CD8-positive, alpha-beta memory T cell (primary cell): ENCODE measurements around the gene RIPOR3. TPM values are rescaled to one million over a fixed set of nuclear protein-coding genes. Genes with fewer than 3 reads are reported as not detected.
"Not testable (repeated sequence)": the region's sequence is repeated elsewhere in the genome, so short reads cannot be mapped to it uniquely, and the experiment has no call there.

Experiments
- CTCF ChIA-PET: fragments of 350-600 bp; sonication (Branson Sonifier 250); formaldehyde crosslinking; loops from one replicate; lab custom pipeline; 2021; ENCODE audit warnings: antibody characterized with exemption; lab: Charles Lee
- POLR2A ChIA-PET: fragments of 350-600 bp; sonication (Branson Sonifier 250); formaldehyde crosslinking; loops from one replicate; lab custom pipeline; 2021; ENCODE audit warnings: antibody characterized with exemption; lab: Charles Lee
- DNase-seq, 5 donors: peaks; one replicate each; pipeline versions ENCODE4 v3.0.0 to v3.0.0-alpha.2; 2020 to 2022; ENCODE audit warnings: mixed read lengths in 1 of 5
- H3K27ac ChIP-seq: one replicate; pipeline ENCODE4 v1.7.0; 2013; ENCODE audit warnings: low read depth, mild to moderate bottlenecking, low read length, moderate library complexity
- H3K27me3 ChIP-seq: 2 replicates; pipeline ENCODE4 v1.7.0; 2013; ENCODE audit warnings: low read length, mild to moderate bottlenecking; ENCODE audit not compliant: insufficient read depth, poor library complexity, severe bottlenecking
- H3K36me3 ChIP-seq: 2 replicates; pipeline ENCODE4 v1.7.0; 2013; ENCODE audit warnings: mild to moderate bottlenecking, low read length, moderate library complexity; ENCODE audit not compliant: insufficient read depth
- H3K4me1 ChIP-seq: 2 replicates; pipeline ENCODE4 v1.7.0; 2013; ENCODE audit warnings: mild to moderate bottlenecking, low read length, moderate library complexity; ENCODE audit not compliant: insufficient read depth
- H3K4me3 ChIP-seq: 2 replicates; pipeline ENCODE4 v1.7.0; 2013; ENCODE audit warnings: mild to moderate bottlenecking, low read length
- H3K9me3 ChIP-seq: 2 replicates; pipeline ENCODE4 v1.7.0; 2013; ENCODE audit warnings: mild to moderate bottlenecking, low read length
- H3K27ac Mint-ChIP-seq, 8 donors: one replicate each; pipeline ENCODE4 v1.8.0; 2020 to 2021; ENCODE audit warnings: mixed read lengths in 8 of 8, mild to moderate bottlenecking in 6 of 8, inconsistent platforms in 3 of 8, moderate library complexity in 3 of 8
- H3K27me3 Mint-ChIP-seq, 2 donors: one replicate each; pipeline ENCODE4 v1.8.0; 2020 to 2021; ENCODE audit warnings: mixed read lengths in 2 of 2, mild to moderate bottlenecking in 1 of 2, moderate library complexity in 1 of 2
- H3K36me3 Mint-ChIP-seq, 3 donors: one replicate each; pipeline ENCODE4 v1.8.0; 2020 to 2021; ENCODE audit warnings: mixed read lengths in 3 of 3, inconsistent platforms in 1 of 3, mild to moderate bottlenecking in 1 of 3
- H3K4me1 Mint-ChIP-seq, 3 donors: one replicate each; pipeline ENCODE4 v1.8.0; 2020 to 2021; ENCODE audit warnings: mixed read lengths in 3 of 3, inconsistent platforms in 1 of 3, mild to moderate bottlenecking in 1 of 3
- H3K4me3 Mint-ChIP-seq, 7 donors: one replicate each; pipeline ENCODE4 v1.8.0; 2020 to 2021; ENCODE audit warnings: mixed read lengths in 7 of 7, mild to moderate bottlenecking in 6 of 7, moderate library complexity in 4 of 7, inconsistent platforms in 2 of 7
- H3K9me3 Mint-ChIP-seq, 5 donors: one replicate each; pipeline ENCODE4 v1.8.0; 2020 to 2022; ENCODE audit warnings: mixed read lengths in 5 of 5, mild to moderate bottlenecking in 3 of 5, moderate library complexity in 2 of 5, inconsistent platforms in 1 of 5
- polyA plus RNA-seq: library from polyadenylated mRNA; unstranded; fragments of 300-500 nt; fragmentation: Illumina TruSeq; gene quantifications from one replicate; pipeline ENCODE4 v1.2.3, GENCODE V29; 2021
- total RNA-seq, 2 experiments: library from RNA; stranded (reverse); gene quantifications; one replicate each; pipeline ENCODE4 v1.2.3, GENCODE V29; 2021

The RIPOR3 gene
- total and polyA plus RNA-seq, 3 experiments from 2014 or later = 1.8 TPM; not detected in 2

GRCh38 chr20:50714426-50714825 is 23.1 kb upstream of the RIPOR3 start:
- DNase-seq, H3K27me3 ChIP-seq, CTCF ChIA-PET, H3K27ac Mint-ChIP-seq, H3K27ac ChIP-seq, H3K36me3 ChIP-seq, H3K4me1 ChIP-seq, H3K36me3 Mint-ChIP-seq, H3K9me3 Mint-ChIP-seq, H3K4me3 Mint-ChIP-seq, H3K4me1 Mint-ChIP-seq, H3K9me3 ChIP-seq, POLR2A ChIA-PET, H3K4me3 ChIP-seq: not testable (repeated sequence)
- peaks cover 8 to 44% of the 10 kb centered on the region in 2 donors for H3K27me3 Mint-ChIP-seq

- no peaks in the 10 kb centered on the region for H3K9me3 ChIP-seq
- no peaks in the 10 kb centered on the region for H3K27me3 ChIP-seq
- no peak overlapping the region for H3K4me3 ChIP-seq
- H3K9me3 Mint-ChIP-seq = no peaks in the 10 kb centered on the region
- CTCF ChIA-PET = no interaction called here
- H3K4me3 Mint-ChIP-seq = no peak overlapping the region
- H3K27me3 Mint-ChIP-seq = peaks cover 8 to 44% of the 10 kb centered on the region in 2 donors
- no peak for DNase-seq
- H3K27ac ChIP-seq = no peak overlapping the region
- POLR2A ChIA-PET = no interaction called here
- H3K27ac Mint-ChIP-seq = no peak overlapping the region
- no peaks in the 10 kb centered on the region for H3K4me1 Mint-ChIP-seq
- no peaks in the 10 kb centered on the region for H3K4me1 ChIP-seq
- H3K36me3 Mint-ChIP-seq = peaks cover 0 to 2% (median 0%) of the 10 kb centered on the region in 3 donors
- no peaks in the 10 kb centered on the region for H3K36me3 ChIP-seq
Observed at GRCh38 chr20:50713657-50714101, 22.3 kb upstream of the RIPOR3 start.

- H3K27ac Mint-ChIP-seq = peak overlapping the region in 1 of 8 donors; percentile 47
- ChIA-PET POLR2A (no interaction called here), CTCF (no interaction called here)
- no peaks in the 10 kb centered on the region for H3K27me3 ChIP-seq
- no peaks in the 10 kb centered on the region for H3K9me3 Mint-ChIP-seq
- H3K9me3 ChIP-seq = no peaks in the 10 kb centered on the region
- H3K4me3 Mint-ChIP-seq = no peak overlapping the region
- H3K27ac ChIP-seq = no peak overlapping the region
- no peaks in the 10 kb centered on the region for H3K36me3 ChIP-seq
- peaks cover 0 to 2% (median 0%) of the 10 kb centered on the region in 3 donors for H3K36me3 Mint-ChIP-seq
- no peaks in the 10 kb centered on the region for H3K4me1 Mint-ChIP-seq
- peaks cover 8 to 38% of the 10 kb centered on the region in 2 donors for H3K27me3 Mint-ChIP-seq
- H3K4me3 ChIP-seq = no peak overlapping the region
- no peak for DNase-seq
- H3K4me1 ChIP-seq = no peaks in the 10 kb centered on the region
Observed at GRCh38 chr20:50712771-50713656, 21.7 kb upstream of the RIPOR3 start.

- Histone ChIP-seq H3K4me1 (no peaks in the 10 kb centered on the region), H3K36me3 (no peaks in the 10 kb centered on the region), H3K9me3 (no peaks in the 10 kb centered on the region), H3K27ac (no peak overlapping the region), H3K4me3 (no peak overlapping the region), H3K27me3 (no peaks in the 10 kb centered on the region)
- H3K9me3 Mint-ChIP-seq = no peaks in the 10 kb centered on the region
- CTCF ChIA-PET = no interaction called here
- H3K4me3 Mint-ChIP-seq = no peak overlapping the region
- no peaks in the 10 kb centered on the region for H3K4me1 Mint-ChIP-seq
- H3K27ac Mint-ChIP-seq = peak overlapping the region in 1 of 8 donors; percentile 9
- POLR2A ChIA-PET = no interaction called here
- H3K36me3 Mint-ChIP-seq = peaks cover 0 to 2% (median 0%) of the 10 kb centered on the region in 3 donors
- peaks cover 12 to 40% of the 10 kb centered on the region in 2 donors for H3K27me3 Mint-ChIP-seq
- no peak for DNase-seq
Observed at GRCh38 chr20:50711113-50711825, 19.9 kb upstream of the RIPOR3 start.

GRCh38 chr20:50710492-50711063 is 19.2 kb upstream of the RIPOR3 start:
- no peaks in the 10 kb centered on the region for H3K9me3 ChIP-seq
- ChIA-PET CTCF (no interaction called here), POLR2A (no interaction called here)
- H3K27me3 ChIP-seq = no peaks in the 10 kb centered on the region
- no peaks in the 10 kb centered on the region for H3K4me1 Mint-ChIP-seq
- no peak overlapping the region for H3K4me3 ChIP-seq
- DNase-seq = no peak
- no peaks in the 10 kb centered on the region for H3K36me3 ChIP-seq
- no peaks in the 10 kb centered on the region for H3K9me3 Mint-ChIP-seq
- H3K36me3 Mint-ChIP-seq = peaks cover 0 to 2% (median 0%) of the 10 kb centered on the region in 3 donors
- H3K4me1 ChIP-seq = no peaks in the 10 kb centered on the region
- peaks cover 14 to 46% of the 10 kb centered on the region in 2 donors for H3K27me3 Mint-ChIP-seq
- no peak overlapping the region for H3K27ac ChIP-seq
- H3K27ac Mint-ChIP-seq = peak overlapping the region in 1 of 8 donors; percentile 40
- H3K4me3 Mint-ChIP-seq = no peak overlapping the region

DNA sequence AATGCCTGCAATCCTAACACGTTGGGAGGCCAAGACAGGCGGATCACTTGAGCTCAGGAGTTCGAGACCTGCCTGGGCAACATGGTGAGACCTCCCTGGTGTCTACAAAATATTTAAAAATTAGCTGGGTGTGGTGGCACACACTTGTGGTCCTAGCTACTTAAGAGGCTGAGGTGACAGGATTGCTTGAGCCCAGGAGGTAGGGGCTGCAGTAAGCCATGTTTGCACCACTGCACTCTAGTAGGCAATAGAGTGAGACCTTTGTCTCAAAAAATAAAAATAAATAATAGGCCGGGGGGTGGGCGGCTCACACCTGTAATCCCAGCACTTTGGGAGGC is 18.3 kb upstream of the RIPOR3 start:
- H3K36me3 ChIP-seq = no peaks in the 10 kb centered on the region
- Mint-ChIP-seq H3K36me3 (peaks cover 0 to 4% (median 0%) of the 10 kb centered on the region in 3 donors), H3K9me3 (no peaks in the 10 kb centered on the region), H3K4me1 (no peaks in the 10 kb centered on the region), H3K4me3 (no peak overlapping the region), H3K27me3 (peaks cover 17 to 53% of the 10 kb centered on the region in 2 donors), H3K27ac (no peak overlapping the region)
- no peak overlapping the region for H3K27ac ChIP-seq
- ChIA-PET POLR2A (no interaction called here), CTCF (no interaction called here)
- no peaks in the 10 kb centered on the region for H3K27me3 ChIP-seq
- H3K9me3 ChIP-seq = no peaks in the 10 kb centered on the region
- H3K4me3 ChIP-seq = no peak overlapping the region
- DNase-seq = no peak
- H3K4me1 ChIP-seq = no peaks in the 10 kb centered on the region

DNA sequence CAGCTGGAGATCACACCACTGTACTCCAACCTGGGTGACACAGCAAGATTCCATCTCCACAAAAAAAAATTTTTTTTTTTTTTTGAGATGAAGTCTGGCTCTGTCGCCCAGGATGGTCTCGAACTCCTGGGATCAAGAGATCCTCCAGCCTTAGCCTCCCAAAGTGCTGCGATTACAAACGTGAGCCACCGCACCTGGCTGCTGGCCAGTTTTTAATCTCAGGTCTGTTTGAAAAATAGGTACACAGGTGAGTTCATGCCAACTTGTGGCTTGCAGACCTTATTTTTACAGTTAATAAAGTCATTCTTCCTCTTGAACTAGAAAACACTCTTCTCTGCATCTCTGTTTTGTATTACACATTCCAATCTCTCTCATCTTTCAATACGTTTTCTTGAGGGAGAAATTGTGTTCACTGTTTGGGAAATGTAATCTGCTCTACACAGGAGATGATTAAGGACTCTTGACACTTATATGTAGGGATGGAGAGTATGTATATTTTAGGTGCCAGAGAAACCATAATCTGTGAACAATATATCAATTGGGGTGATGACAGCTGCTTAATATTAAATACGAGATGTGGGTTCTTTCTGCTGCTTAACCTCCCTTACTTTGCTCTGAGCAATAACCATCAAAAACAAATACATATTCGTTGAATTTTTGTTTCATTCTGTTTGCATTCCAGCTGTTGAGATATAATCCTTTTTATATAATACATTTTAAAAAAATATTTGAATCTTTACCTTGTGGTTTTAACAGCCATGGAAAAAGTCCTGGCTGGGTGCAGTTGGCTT is 17.7 kb upstream of the RIPOR3 start:
- DNase-seq = no peak
- Mint-ChIP-seq H3K27ac (no peak overlapping the region), H3K27me3 (peaks cover 17 to 56% of the 10 kb centered on the region in 2 donors), H3K36me3 (peaks cover 0 to 4% (median 0%) of the 10 kb centered on the region in 3 donors), H3K9me3 (no peaks in the 10 kb centered on the region), H3K4me1 (no peaks in the 10 kb centered on the region), H3K4me3 (no peak overlapping the region)
- Histone ChIP-seq H3K4me1 (no peaks in the 10 kb centered on the region), H3K9me3 (no peaks in the 10 kb centered on the region), H3K27ac (no peak overlapping the region), H3K27me3 (no peaks in the 10 kb centered on the region), H3K4me3 (no peak overlapping the region), H3K36me3 (no peaks in the 10 kb centered on the region)
- ChIA-PET CTCF (no interaction called here), POLR2A (interaction anchor here (0.6 kb wide), 1 partner anchor 45 kb away, joined by 3 read pairs; no protein-coding TSS in a partner anchor)
